HG02610 (cell line): ENCODE results near the gene BICDL1.
"Not testable (repeated sequence)": the region's sequence is repeated elsewhere in the genome, so short reads cannot be mapped to it uniquely, and the experiment has no call there.

ENCODE experiments used
- ATAC-seq: cut with Tn5 transposase; IDR thresholded peaks from one replicate; pipeline ENCODE4 v1.9.1; 2021; ENCODE audit warnings: mild to moderate bottlenecking, moderate library complexity; ENCODE audit not compliant: unreplicated experiment

Gene BICDL1

GRCh38 chr12:119998471-119999245 is 9.6 kb downstream of the BICDL1 start:
- ATAC-seq = no peak

- ATAC-seq = no peak
Measured at GRCh38 chr12:120000556-120000955, 11.5 kb downstream of the BICDL1 start.

- ATAC-seq = no peak
Measured at GRCh38 chr12:120006258-120006975, 17.4 kb downstream of the BICDL1 start.

- no peak for ATAC-seq
Measured at GRCh38 chr12:120007272-120007671, 18.2 kb downstream of the BICDL1 start.

GRCh38 chr12:120010661-120011230 is 21.7 kb downstream of the BICDL1 start:
- no peak for ATAC-seq

GRCh38 chr12:120012067-120012621 is 23.1 kb downstream of the BICDL1 start:
- peak; percentile 72 for ATAC-seq

- ATAC-seq = peak; percentile 68
Measured at GRCh38 chr12:120013659-120014380, 24.8 kb downstream of the BICDL1 start.

- ATAC-seq = not testable (repeated sequence)
Measured at GRCh38 chr12:120014381-120014735, 25.3 kb downstream of the BICDL1 start.

- no peak for ATAC-seq
Measured at GRCh38 chr12:120015313-120015712, 26.3 kb downstream of the BICDL1 start.

GRCh38 chr12:120016199-120016598 is 27.2 kb downstream of the BICDL1 start:
- ATAC-seq = not testable (repeated sequence)

GRCh38 chr12:120019197-120019596 is 30.2 kb downstream of the BICDL1 start:
- ATAC-seq = no peak

GRCh38 chr12:120019938-120020337 is 30.9 kb downstream of the BICDL1 start:
- ATAC-seq = no peak

- no peak for ATAC-seq
Measured at GRCh38 chr12:120024193-120024592, 35.2 kb downstream of the BICDL1 start.

- ATAC-seq = no peak
Measured at GRCh38 chr12:120025640-120026039, 36.6 kb downstream of the BICDL1 start.

- no peak for ATAC-seq
Measured at GRCh38 chr12:120032242-120032641, 43.2 kb downstream of the BICDL1 start.

- no peak for ATAC-seq
Measured at GRCh38 chr12:120037851-120038250, 48.8 kb downstream of the BICDL1 start.

GRCh38 chr12:120039711-120040110 is 50.7 kb downstream of the BICDL1 start:
- no peak for ATAC-seq

GRCh38 chr12:120041386-120042231 is 52.6 kb downstream of the BICDL1 start:
- no peak for ATAC-seq

- ATAC-seq = not testable (repeated sequence)
Measured at GRCh38 chr12:120045367-120045766, 56.3 kb downstream of the BICDL1 start.

- no peak for ATAC-seq
Measured at GRCh38 chr12:120047072-120047471, 58.0 kb downstream of the BICDL1 start.
